ENCODE results near the gene CD53.

The CD53 gene

GRCh38 chr1:110877364-110877763 is 4.4 kb downstream of the CD53 start:
- no peak overlapping the region for H3K4me3 ChIP-seq (ENCODE audit: low read depth in 1 of 2, low read length in 2 of 2)
- no peak for DNase-seq
- no peak overlapping the region for H3K9ac ChIP-seq (ENCODE audit: low read depth, low read length)
- no peaks in the 10 kb centered on the region for H3K27me3 ChIP-seq (ENCODE audit: insufficient read depth, low read length, poor library complexity)
- H4K20me1 ChIP-seq (ENCODE audit: insufficient read depth, low read length) = peaks cover 13% of the 10 kb centered on the region; the same call in 1 of the 2 replicates
- no peak overlapping the region for H2AFZ ChIP-seq (ENCODE audit: low read depth, low read length)
- peaks cover 88% of the 10 kb centered on the region for H3K4me1 ChIP-seq (ENCODE audit: insufficient read depth, low read length)
- ATAC-seq (ENCODE audit: insufficient read depth, low read depth) = no peak
- peaks cover 98% of the 10 kb centered on the region for H3K79me2 ChIP-seq (ENCODE audit: insufficient read depth, low read length)
- H3K27ac ChIP-seq (ENCODE audit: low read length) = no peak overlapping the region
- H3K9me3 ChIP-seq (ENCODE audit: insufficient read depth, low read length, severe bottlenecking) = no peaks in the 10 kb centered on the region
- peak overlapping the region; percentile 25; the same call in 1 of the 2 replicates for H3K4me2 ChIP-seq (ENCODE audit: insufficient read depth, low read length)
- TF ChIP-seq EZH2 (IDR thresholded peaks at IDR 0.05; ENCODE audit: borderline replicate concordance, low read depth, low read length, severe bottlenecking) = no peak
- TF ChIP-seq, protein P1, sequence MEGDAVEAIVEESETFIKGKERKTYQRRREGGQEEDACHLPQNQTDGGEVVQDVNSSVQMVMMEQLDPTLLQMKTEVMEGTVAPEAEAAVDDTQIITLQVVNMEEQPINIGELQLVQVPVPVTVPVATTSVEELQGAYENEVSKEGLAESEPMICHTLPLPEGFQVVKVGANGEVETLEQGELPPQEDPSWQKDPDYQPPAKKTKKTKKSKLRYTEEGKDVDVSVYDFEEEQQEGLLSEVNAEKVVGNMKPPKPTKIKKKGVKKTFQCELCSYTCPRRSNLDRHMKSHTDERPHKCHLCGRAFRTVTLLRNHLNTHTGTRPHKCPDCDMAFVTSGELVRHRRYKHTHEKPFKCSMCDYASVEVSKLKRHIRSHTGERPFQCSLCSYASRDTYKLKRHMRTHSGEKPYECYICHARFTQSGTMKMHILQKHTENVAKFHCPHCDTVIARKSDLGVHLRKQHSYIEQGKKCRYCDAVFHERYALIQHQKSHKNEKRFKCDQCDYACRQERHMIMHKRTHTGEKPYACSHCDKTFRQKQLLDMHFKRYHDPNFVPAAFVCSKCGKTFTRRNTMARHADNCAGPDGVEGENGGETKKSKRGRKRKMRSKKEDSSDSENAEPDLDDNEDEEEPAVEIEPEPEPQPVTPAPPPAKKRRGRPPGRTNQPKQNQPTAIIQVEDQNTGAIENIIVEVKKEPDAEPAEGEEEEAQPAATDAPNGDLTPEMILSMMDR (IDR thresholded peaks at IDR 0.05; ENCODE audit: borderline replicate concordance, extremely low read depth, low read length, poor library complexity, severe bottlenecking) = no peak
- peaks cover 6% of the 10 kb centered on the region for H3K36me3 ChIP-seq (ENCODE audit: insufficient read depth, low read length)

- no peak overlapping the region for H2AFZ ChIP-seq (ENCODE audit: low read depth, low read length)
- peaks cover 13% of the 10 kb centered on the region; the same call in 1 of the 2 replicates for H4K20me1 ChIP-seq (ENCODE audit: insufficient read depth, low read length)
- no peak for ATAC-seq (ENCODE audit: insufficient read depth, low read depth)
- no peak for DNase-seq
- H3K9ac ChIP-seq (ENCODE audit: low read depth, low read length) = no peak overlapping the region
- peak overlapping the region; percentile 25; the same call in 1 of the 2 replicates for H3K4me2 ChIP-seq (ENCODE audit: insufficient read depth, low read length)
- H3K36me3 ChIP-seq (ENCODE audit: insufficient read depth, low read length) = peaks cover 6% of the 10 kb centered on the region
- H3K27ac ChIP-seq (ENCODE audit: low read length) = no peak overlapping the region
- no peaks in the 10 kb centered on the region for H3K27me3 ChIP-seq (ENCODE audit: insufficient read depth, low read length, poor library complexity)
- peaks cover 98% of the 10 kb centered on the region for H3K79me2 ChIP-seq (ENCODE audit: insufficient read depth, low read length)
- no peak overlapping the region for H3K4me3 ChIP-seq (ENCODE audit: low read depth in 1 of 2, low read length in 2 of 2)
- H3K9me3 ChIP-seq (ENCODE audit: insufficient read depth, low read length, severe bottlenecking) = no peaks in the 10 kb centered on the region
- TF ChIP-seq EZH2 (IDR thresholded peaks at IDR 0.05; ENCODE audit: borderline replicate concordance, low read depth, low read length, severe bottlenecking) = no peak
- TF ChIP-seq, protein P1 (IDR thresholded peaks at IDR 0.05; ENCODE audit: borderline replicate concordance, extremely low read depth, low read length, poor library complexity, severe bottlenecking) = no peak
- peaks cover 83% of the 10 kb centered on the region for H3K4me1 ChIP-seq (ENCODE audit: insufficient read depth, low read length)
Measured at GRCh38 chr1:110877776-110878175, 4.8 kb downstream of the CD53 start.

DNA sequence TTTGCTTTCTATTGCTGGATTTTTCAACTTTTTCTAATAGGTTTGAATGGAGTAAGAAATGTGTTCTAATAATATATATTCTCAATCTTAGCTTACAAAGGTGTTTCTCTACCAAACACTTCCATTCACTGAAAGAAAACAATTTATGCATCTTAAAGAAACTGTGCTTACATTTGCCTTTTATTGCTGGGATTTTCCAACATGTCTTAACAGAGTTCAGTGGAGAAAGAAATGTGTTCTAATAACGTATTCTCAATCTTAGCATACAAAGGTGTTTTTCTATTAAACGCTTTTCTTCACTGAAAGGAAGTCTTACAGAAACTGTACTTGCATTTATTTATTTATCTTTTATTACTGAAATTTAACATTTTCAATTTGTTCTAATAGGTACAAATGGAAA is 5.6 kb downstream of the CD53 start:
- no peaks in the 10 kb centered on the region for H3K9me3 ChIP-seq (ENCODE audit: insufficient read depth, low read length, severe bottlenecking)
- H4K20me1 ChIP-seq (ENCODE audit: insufficient read depth, low read length) = peaks cover 13% of the 10 kb centered on the region; the same call in 1 of the 2 replicates
- TF ChIP-seq EZH2 (IDR thresholded peaks at IDR 0.05; ENCODE audit: borderline replicate concordance, low read depth, low read length, severe bottlenecking) = no peak
- TF ChIP-seq, protein P1 (IDR thresholded peaks at IDR 0.05; ENCODE audit: borderline replicate concordance, extremely low read depth, low read length, poor library complexity, severe bottlenecking) = no peak
- DNase-seq (no peak), ATAC-seq (ENCODE audit: insufficient read depth, low read depth) (no peak)
- no peak overlapping the region for H2AFZ ChIP-seq (ENCODE audit: low read depth, low read length)
- peaks cover 98% of the 10 kb centered on the region for H3K79me2 ChIP-seq (ENCODE audit: insufficient read depth, low read length)
- H3K9ac ChIP-seq (ENCODE audit: low read depth, low read length) = no peak overlapping the region
- no peak overlapping the region for H3K4me3 ChIP-seq (ENCODE audit: low read depth in 1 of 2, low read length in 2 of 2)
- H3K27ac ChIP-seq (ENCODE audit: low read length) = no peak overlapping the region
- H3K27me3 ChIP-seq (ENCODE audit: insufficient read depth, low read length, poor library complexity) = no peaks in the 10 kb centered on the region
- peaks cover 75% of the 10 kb centered on the region for H3K4me1 ChIP-seq (ENCODE audit: insufficient read depth, low read length)
- H3K4me2 ChIP-seq (ENCODE audit: insufficient read depth, low read length) = 0 out of 2 replicates have a peak overlapping the region, but pooled peaks have one; percentile 25
- peaks cover 6% of the 10 kb centered on the region for H3K36me3 ChIP-seq (ENCODE audit: insufficient read depth, low read length)
